Esophagus muscularis mucosa (tissue), 4 donors: Measurements from ENCODE around the gene PER2.

Experiments used
- CTCF ChIP-seq, 3 experiments: fragments of 200-600 bp in 2 of 3; fragments of 450-650 bp in 1 of 3; sonication (generic) in 2 of 3; IDR thresholded peaks; one replicate each; pipeline ENCODE4 v1.5.1; 2017 to 2019; ENCODE audit warnings: antibody characterized with exemption in 3 of 3, mild to moderate bottlenecking in 2 of 3, moderate library complexity in 1 of 3
- EP300 ChIP-seq: sonication (generic); formaldehyde crosslinking; IDR thresholded peaks from one replicate; pipeline ENCODE4 v1.6.1; 2017; ENCODE audit warnings: antibody characterized with exemption
- POLR2A ChIP-seq: fragments of 450-650 bp; IDR thresholded peaks from one replicate; pipeline ENCODE4 v1.6.1; 2017; ENCODE audit warnings: antibody characterized with exemption, moderate library complexity, mild to moderate bottlenecking, low read depth
- POLR2AphosphoS5 ChIP-seq, 2 donors: sonication (generic); formaldehyde crosslinking; IDR thresholded peaks; one replicate each; pipeline ENCODE4 v1.6.1; 2017; ENCODE audit warnings: antibody characterized with exemption in 2 of 2

DNA sequence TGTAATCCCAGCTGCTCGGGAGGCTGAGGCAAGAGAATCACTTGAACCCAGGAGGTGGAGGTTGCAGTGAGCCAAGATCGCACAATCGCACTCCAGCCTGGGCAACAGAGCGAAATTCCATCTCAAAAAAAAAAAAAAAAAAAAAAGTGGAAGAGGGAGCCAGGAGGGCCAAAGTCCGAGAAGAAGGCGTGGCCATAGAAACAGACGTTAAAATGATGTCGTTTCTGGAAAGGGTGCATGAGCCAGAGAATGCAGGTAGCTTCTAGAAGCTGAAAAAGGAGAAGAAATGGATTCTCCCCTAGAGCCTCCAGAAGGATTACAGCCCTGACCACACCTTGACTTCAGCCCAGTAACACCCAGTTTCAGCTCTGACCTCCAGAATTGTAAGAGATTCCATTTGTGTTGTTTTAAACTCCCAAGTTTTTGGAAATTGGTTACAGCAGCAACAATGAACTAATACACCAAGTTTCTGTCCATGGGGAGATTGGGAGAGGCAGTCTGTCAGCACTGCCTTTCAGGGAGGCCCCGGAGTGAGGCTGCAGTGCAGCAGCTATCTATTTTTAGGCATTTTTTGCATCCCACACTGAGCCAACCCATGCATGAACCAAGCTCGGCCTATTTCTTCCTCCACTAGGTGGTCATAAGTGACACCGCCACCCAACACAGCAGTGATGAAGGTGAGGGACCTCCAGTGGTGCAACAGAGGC, 17.7 kb upstream of the PER2 start:
- TF ChIP-seq CTCF (IDR thresholded peaks at IDR 0.05) = no peak
- TF ChIP-seq POLR2A = no peak
- TF ChIP-seq POLR2AphosphoS5 (IDR thresholded peaks at IDR 0.05) = no peak
- TF ChIP-seq EP300 = no peak
